ENCODE measurements around the gene TRPM2. TPM values are rescaled to one million over a fixed set of nuclear protein-coding genes. Genes with fewer than 3 reads are reported as not detected.

Gene TRPM2
- total and polyA plus RNA-seq, 12 donors: 1.5 to 28.3 (median 11.3) TPM

DNA sequence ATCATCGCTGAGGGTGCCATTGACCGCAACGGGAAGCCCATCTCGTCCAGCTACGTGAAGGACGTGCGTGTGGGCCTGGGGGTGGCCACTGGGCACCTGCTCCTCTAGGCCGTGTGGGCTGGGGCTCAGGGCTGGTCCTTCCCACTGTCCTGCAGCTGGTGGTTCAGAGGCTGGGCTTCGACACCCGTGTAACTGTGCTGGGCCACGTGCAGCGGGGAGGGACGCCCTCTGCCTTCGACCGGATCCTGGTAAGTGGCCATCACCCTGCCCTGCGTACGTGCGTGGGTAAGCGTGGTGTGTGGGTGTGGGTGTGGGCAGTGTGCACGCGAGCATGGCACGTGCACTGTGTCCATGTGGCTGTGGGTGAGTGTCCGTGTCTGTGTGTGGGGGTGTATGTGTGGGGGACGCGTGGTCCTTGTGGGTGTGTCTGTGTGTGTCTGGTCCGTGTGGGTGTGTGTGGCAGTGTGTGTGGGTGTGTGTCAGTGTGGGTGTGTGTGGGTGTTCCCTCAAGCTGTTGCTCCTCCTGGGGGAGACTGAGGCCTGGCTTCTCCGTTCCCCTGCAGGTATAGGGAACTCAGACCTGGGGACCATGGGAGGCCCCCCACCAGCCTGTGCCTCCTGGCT lies 37.0 kb upstream of the TRPM2 start:
- no peaks in the 10 kb centered on the region for H3K27me3 ChIP-seq
- H3K4me3 ChIP-seq: no peak overlapping the region
- H3K36me3 ChIP-seq (replicated peaks in 1 of 2): peaks cover 0 to 63% of the 10 kb centered on the region in 2 donors
- no peak for DNase-seq
- WGBS, 4 donors: 93 to 96% (median 94%) methylated on average over 20 to 27 of the region's 27 CpGs
- intact Hi-C loops (cut with DNase I): no loop called here
- no peaks in the 10 kb centered on the region for H3K9me3 ChIP-seq (replicated peaks in 1 of 3)
- H3K4me1 ChIP-seq (replicated peaks in 1 of 2): no peaks in the 10 kb centered on the region
- no peak overlapping the region for H3K27ac ChIP-seq
- no peak for TF ChIP-seq POLR2A (IDR thresholded peaks at IDR 0.05)
- TF ChIP-seq, protein P1, sequence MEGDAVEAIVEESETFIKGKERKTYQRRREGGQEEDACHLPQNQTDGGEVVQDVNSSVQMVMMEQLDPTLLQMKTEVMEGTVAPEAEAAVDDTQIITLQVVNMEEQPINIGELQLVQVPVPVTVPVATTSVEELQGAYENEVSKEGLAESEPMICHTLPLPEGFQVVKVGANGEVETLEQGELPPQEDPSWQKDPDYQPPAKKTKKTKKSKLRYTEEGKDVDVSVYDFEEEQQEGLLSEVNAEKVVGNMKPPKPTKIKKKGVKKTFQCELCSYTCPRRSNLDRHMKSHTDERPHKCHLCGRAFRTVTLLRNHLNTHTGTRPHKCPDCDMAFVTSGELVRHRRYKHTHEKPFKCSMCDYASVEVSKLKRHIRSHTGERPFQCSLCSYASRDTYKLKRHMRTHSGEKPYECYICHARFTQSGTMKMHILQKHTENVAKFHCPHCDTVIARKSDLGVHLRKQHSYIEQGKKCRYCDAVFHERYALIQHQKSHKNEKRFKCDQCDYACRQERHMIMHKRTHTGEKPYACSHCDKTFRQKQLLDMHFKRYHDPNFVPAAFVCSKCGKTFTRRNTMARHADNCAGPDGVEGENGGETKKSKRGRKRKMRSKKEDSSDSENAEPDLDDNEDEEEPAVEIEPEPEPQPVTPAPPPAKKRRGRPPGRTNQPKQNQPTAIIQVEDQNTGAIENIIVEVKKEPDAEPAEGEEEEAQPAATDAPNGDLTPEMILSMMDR (IDR thresholded peaks at IDR 0.05): no peak

DNA sequence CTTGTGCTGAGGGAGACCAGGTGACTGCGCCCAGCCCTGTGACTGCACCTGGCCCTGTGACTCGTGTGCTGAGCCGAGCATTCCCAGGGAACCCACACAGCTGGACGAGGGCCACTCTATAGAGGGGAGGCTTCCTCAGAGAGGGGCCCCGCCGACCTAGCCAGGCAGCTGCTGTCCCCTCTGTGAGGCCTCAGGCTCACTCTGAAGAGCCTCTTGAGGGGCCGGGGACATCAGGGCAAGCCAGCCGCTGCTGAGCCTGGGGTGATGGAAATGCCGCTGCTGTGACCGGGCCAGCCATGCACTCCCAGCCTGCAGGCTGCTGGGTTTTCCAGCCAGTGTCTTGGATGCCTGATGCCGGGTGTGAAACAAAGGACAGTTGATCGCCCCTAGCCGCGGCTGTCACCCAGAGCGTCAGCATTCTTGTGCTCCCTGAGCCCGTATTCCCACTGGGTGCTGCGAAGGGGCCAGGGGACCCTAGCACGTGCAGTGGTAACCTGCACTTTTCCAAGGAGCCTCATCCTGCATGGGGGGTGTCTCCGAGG lies 36.1 kb upstream of the TRPM2 start:
- DNase-seq: no peak

DNA sequence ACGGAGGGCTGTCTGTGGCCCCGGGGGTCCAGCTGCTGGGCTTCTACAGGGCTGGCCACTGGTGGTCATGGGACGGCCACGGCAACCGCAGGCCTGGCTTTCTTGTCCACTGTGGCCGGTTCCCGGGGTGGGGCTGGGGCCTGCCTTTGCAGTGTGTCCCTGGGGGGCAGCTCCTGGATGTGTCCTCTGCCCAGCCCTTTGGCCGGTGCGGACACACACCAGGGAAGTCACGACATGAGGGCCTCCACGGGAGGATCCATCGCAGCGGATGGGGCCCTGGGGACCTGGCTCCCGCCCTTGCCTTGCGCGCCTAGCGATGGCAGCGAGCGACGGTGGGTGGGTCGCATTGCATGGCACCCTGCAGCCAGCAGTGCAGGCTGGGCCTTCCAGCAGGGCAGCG lies 35.5 kb upstream of the TRPM2 start:
- Histone ChIP-seq H3K36me3 (replicated peaks in 1 of 2) (peaks cover 0 to 63% of the 10 kb centered on the region in 2 donors), H3K27ac (no peak overlapping the region), H3K9me3 (replicated peaks in 1 of 3) (no peaks in the 10 kb centered on the region), H3K4me3 (no peak overlapping the region), H3K4me1 (replicated peaks in 1 of 2) (no peaks in the 10 kb centered on the region), H3K27me3 (no peaks in the 10 kb centered on the region)
- no peak for DNase-seq
- 92 to 97% (median 94%) methylated on average over 5 to 22 of the region's 22 CpGs for WGBS, 4 donors
- intact Hi-C loops (cut with DNase I): no loop called here
- TF ChIP-seq POLR2A (IDR thresholded peaks at IDR 0.05): no peak
- TF ChIP-seq, protein P1 (IDR thresholded peaks at IDR 0.05): no peak

More for the DNA sequence above, 36.1 kb upstream of the TRPM2 start:
- no peak overlapping the region for H3K27ac ChIP-seq
- TF ChIP-seq POLR2A (IDR thresholded peaks at IDR 0.05): no peak
- TF ChIP-seq, protein P1 (IDR thresholded peaks at IDR 0.05): no peak
- intact Hi-C loops (cut with DNase I): no loop called here
- H3K27me3 ChIP-seq: no peaks in the 10 kb centered on the region
- no peaks in the 10 kb centered on the region for H3K9me3 ChIP-seq (replicated peaks in 1 of 3)
- WGBS, 4 donors: 93 to 100% (median 96%) methylated on average over 2 to 19 of the region's 19 CpGs
- H3K4me3 ChIP-seq: no peak overlapping the region
- H3K4me1 ChIP-seq (replicated peaks in 1 of 2): no peaks in the 10 kb centered on the region
- peaks cover 0 to 63% of the 10 kb centered on the region in 2 donors for H3K36me3 ChIP-seq (replicated peaks in 1 of 2)

DNA sequence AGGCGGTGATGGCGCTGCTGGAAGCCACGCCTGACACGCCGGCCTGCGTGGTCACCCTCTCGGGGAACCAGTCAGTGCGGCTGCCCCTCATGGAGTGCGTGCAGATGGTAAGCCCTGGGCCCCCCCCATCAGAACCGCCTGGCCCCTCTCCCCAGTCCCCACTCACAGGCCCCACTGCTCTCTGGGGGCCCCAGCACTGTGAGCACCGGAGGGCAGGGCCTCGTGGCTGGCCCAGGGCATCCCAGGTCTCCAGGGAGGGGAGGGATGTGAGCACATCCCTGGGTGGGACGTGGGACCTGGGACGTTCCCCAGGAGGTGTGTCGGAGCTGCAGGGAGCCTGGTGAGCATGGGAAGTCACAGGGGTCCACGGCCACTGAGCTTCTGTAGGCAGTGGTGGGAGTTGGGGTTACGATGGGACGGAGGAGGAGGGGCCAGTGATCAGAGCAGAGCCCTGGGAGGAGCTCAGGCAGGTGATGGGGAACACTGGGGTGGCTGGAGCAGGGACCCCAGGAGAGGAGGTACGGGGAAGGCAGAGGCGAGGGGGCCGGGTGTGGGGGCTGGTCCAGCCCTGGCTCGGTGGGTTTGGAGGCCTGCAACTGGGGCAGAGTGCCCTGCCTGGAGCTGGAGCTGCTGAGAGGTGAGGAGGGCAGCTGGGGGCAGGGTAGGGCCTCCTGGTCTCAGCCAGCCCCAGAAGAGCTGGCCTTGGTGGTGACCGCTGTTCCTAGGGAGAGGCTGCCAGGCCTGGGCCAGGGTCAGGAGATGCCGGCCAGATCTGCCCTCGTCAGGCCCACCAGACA lies 34.7 kb upstream of the TRPM2 start:
- Histone ChIP-seq H3K36me3 (replicated peaks in 1 of 2) (peaks cover 0 to 59% of the 10 kb centered on the region in 2 donors), H3K27me3 (no peaks in the 10 kb centered on the region), H3K9me3 (replicated peaks in 1 of 3) (no peaks in the 10 kb centered on the region), H3K4me3 (no peak overlapping the region), H3K4me1 (replicated peaks in 1 of 2) (no peaks in the 10 kb centered on the region), H3K27ac (no peak overlapping the region)
- no peak for DNase-seq
- 95 to 96% (median 96%) methylated on average over 7 to 25 of the region's 25 CpGs for WGBS, 4 donors
- TF ChIP-seq, protein P1 (IDR thresholded peaks at IDR 0.05): no peak
- TF ChIP-seq POLR2A (IDR thresholded peaks at IDR 0.05): no peak
- intact Hi-C loops (cut with DNase I): no loop called here
